Ishikawa (cell line): ENCODE data around the gene ATP7A.
A peak's percentile ranks its signal among the peaks of the same experiment; 100 is the strongest.

Source experiments
- CEBPB ChIP-seq: IDR thresholded peaks from 2 replicates; pipeline ENCODE4 v1.6.1; 2012
- CREB1 ChIP-seq: IDR thresholded peaks from 2 replicates; pipeline ENCODE4 v1.6.1; 2012; ENCODE audit warnings: low read depth
- EGR1 ChIP-seq: IDR thresholded peaks from 2 replicates; pipeline ENCODE4 v1.6.1; 2012
- EP300 ChIP-seq: IDR thresholded peaks from 2 replicates; pipeline ENCODE4 v1.6.1; 2012; ENCODE audit warnings: borderline replicate concordance
- FOXM1 ChIP-seq: IDR thresholded peaks from 2 replicates; pipeline ENCODE4 v1.6.1; 2012; ENCODE audit warnings: low read depth, borderline replicate concordance
- NFIC ChIP-seq: IDR thresholded peaks from 2 replicates; pipeline ENCODE4 v1.6.1; 2012
- RAD21 ChIP-seq: IDR thresholded peaks from 2 replicates; pipeline ENCODE4 v1.6.1; 2012; ENCODE audit warnings: low read depth
- TAF1 ChIP-seq: IDR thresholded peaks from 2 replicates; pipeline ENCODE4 v1.6.1; 2012; ENCODE audit warnings: low read depth, mild to moderate bottlenecking
- TCF12 ChIP-seq: IDR thresholded peaks from 2 replicates; pipeline ENCODE4 v1.6.1; 2012; ENCODE audit warnings: low read depth
- TEAD4 ChIP-seq: IDR thresholded peaks from 2 replicates; pipeline ENCODE4 v1.6.1; 2012
- YY1 ChIP-seq: IDR thresholded peaks from 2 replicates; pipeline ENCODE4 v1.6.1; 2012; ENCODE audit warnings: low read depth
- ZBTB7A ChIP-seq: IDR thresholded peaks from 2 replicates; pipeline ENCODE4 v1.6.1; 2012; ENCODE audit warnings: low read depth
- TF ChIP-seq, protein P1 (sequence below): IDR thresholded peaks from 2 replicates; pipeline ENCODE4 v1.6.1; 2012; ENCODE audit warnings: low read depth, mild to moderate bottlenecking
- TF ChIP-seq, protein P2 (sequence below): IDR thresholded peaks from 2 replicates; pipeline ENCODE4 v1.6.1; 2012
- TF ChIP-seq, protein P3 (sequence below): IDR thresholded peaks from 2 replicates; pipeline ENCODE4 v1.6.1; 2012

The ATP7A gene

DNA sequence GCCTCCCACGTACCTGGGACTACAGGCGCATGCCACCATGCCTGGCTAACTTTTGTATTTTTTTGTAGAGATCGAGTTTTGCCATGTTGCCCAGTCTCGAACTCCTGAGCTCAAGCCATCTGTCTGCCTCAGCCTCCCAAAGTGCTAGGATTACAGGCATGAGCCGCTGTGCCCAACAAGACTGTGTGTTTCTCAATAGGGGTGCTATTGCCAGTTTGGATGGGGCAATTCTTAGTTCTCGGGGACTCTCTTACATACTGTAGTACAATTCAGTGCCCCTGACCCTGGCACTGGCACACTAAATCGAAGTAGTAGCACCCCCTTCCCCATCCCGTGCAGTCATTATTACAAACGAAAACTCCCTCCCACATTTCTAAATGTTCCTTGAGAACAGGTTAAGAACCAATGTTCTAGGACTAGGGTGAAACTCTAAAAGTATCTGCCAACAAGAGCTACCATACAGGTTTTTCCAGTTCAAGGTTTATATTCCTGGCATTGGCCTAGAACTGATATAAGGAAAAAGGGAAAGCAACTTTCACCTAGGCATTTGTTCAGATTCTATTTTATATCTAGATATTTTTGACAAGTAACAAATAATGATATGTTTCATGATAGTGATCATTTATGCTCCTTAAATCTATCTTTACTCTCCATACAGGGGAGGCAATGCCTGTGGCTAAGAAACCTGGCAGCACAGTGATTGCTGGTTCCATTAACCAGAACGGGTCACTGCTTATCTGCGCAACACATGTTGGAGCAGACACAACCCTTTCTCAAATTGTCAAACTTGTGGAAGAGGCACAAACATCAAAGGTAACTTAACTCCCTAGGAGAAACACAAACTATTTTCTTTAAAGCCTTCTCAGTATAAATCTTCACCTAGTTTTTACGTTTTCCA lies 109.3 kb downstream of the ATP7A start:
- TF ChIP-seq EP300, result no peak
- TF ChIP-seq EGR1, result no peak
- no peak for TF ChIP-seq CEBPB
- no peak for TF ChIP-seq CREB1
- no peak for TF ChIP-seq TAF1
- TF ChIP-seq FOXM1, result no peak
- TF ChIP-seq YY1, result no peak
- TF ChIP-seq, protein P1, sequence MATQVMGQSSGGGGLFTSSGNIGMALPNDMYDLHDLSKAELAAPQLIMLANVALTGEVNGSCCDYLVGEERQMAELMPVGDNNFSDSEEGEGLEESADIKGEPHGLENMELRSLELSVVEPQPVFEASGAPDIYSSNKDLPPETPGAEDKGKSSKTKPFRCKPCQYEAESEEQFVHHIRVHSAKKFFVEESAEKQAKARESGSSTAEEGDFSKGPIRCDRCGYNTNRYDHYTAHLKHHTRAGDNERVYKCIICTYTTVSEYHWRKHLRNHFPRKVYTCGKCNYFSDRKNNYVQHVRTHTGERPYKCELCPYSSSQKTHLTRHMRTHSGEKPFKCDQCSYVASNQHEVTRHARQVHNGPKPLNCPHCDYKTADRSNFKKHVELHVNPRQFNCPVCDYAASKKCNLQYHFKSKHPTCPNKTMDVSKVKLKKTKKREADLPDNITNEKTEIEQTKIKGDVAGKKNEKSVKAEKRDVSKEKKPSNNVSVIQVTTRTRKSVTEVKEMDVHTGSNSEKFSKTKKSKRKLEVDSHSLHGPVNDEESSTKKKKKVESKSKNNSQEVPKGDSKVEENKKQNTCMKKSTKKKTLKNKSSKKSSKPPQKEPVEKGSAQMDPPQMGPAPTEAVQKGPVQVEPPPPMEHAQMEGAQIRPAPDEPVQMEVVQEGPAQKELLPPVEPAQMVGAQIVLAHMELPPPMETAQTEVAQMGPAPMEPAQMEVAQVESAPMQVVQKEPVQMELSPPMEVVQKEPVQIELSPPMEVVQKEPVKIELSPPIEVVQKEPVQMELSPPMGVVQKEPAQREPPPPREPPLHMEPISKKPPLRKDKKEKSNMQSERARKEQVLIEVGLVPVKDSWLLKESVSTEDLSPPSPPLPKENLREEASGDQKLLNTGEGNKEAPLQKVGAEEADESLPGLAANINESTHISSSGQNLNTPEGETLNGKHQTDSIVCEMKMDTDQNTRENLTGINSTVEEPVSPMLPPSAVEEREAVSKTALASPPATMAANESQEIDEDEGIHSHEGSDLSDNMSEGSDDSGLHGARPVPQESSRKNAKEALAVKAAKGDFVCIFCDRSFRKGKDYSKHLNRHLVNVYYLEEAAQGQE, result no peak
- TF ChIP-seq TEAD4, result no peak
- TF ChIP-seq TCF12, result no peak
- TF ChIP-seq ZBTB7A, result no peak
- TF ChIP-seq NFIC, result no peak
- TF ChIP-seq, protein P2, sequence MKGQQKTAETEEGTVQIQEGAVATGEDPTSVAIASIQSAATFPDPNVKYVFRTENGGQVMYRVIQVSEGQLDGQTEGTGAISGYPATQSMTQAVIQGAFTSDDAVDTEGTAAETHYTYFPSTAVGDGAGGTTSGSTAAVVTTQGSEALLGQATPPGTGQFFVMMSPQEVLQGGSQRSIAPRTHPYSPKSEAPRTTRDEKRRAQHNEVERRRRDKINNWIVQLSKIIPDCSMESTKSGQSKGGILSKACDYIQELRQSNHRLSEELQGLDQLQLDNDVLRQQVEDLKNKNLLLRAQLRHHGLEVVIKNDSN, result no peak
- TF ChIP-seq, protein P3, sequence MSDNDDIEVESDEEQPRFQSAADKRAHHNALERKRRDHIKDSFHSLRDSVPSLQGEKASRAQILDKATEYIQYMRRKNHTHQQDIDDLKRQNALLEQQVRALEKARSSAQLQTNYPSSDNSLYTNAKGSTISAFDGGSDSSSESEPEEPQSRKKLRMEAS, result no peak
- no peak for TF ChIP-seq RAD21

DNA sequence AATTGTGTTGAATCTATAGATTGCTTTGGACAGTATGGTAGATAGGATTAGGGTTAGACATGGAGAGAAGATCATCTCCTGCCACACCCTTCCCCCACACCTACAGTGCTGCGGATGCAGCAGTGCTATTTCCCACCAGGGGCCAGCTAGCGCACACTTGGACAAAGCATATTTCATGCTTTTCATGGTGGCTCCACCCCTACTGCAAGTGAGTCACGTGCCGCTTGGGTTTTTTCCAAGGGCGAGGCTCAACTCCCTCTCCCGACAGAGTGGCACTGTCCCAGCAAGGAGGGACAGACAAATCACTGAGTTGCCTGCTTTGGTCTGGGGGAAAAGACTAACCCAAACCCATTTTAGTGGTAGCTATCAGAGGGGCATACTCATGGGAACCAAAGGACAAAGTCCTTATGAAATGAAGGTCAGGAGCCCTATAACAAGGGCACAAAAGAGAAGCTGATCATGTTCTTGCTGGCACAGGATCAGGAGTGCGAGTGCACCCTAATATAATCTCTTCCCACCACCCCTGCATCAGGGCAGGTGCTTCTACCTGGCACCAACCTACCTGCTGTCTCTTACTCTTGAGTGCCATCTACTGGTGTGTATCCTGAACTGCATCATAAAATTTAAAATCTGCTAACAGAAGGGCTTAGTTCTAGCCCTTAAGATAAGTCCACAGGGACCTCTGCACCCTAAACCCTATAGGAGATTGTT lies 114.0 kb downstream of the ATP7A start:
- TF ChIP-seq CEBPB, result no peak
- no peak for TF ChIP-seq ZBTB7A
- TF ChIP-seq NFIC, result no peak
- peak; percentile 78 for TF ChIP-seq RAD21
- no peak for TF ChIP-seq CREB1
- no peak for TF ChIP-seq FOXM1
- no peak for TF ChIP-seq YY1
- TF ChIP-seq, protein P2, result peak; percentile 92
- TF ChIP-seq, protein P1, result no peak

DNA sequence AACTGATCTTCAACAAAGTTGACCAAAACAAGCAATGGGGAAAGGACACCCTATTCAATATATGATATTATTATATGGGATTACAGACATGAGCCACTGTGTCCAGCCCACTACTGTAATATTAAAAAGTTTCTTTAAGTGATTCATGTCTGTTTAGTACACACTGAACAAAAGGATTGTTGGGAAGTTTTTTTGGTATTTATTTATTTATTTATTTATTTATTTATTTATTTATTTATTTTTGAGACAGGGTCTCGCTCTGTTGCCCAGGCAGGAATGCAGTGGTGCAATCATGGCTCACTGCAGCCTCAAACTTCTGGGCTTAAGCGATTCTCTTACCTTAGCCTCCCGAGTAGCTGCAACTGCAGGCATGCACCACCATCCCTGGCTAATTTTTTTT lies 117.3 kb downstream of the ATP7A start:
- TF ChIP-seq, protein P2, result no peak
- TF ChIP-seq EP300, result no peak
- no peak for TF ChIP-seq YY1
- no peak for TF ChIP-seq NFIC
- no peak for TF ChIP-seq FOXM1
- TF ChIP-seq, protein P3, result no peak
- no peak for TF ChIP-seq TEAD4
- TF ChIP-seq RAD21, result no peak
- TF ChIP-seq, protein P1, result no peak
- TF ChIP-seq TAF1, result no peak
